HUDEP-2 (cell line): Measurements from ENCODE around the gene VAMP1.
"Not testable (repeated sequence)": the region's sequence is repeated elsewhere in the genome, so short reads cannot be mapped to it uniquely, and the experiment has no call there.

Source experiments
- DNase-seq, 76 experiments: peaks; one replicate each; lab custom pipeline; 2025; ENCODE audit not compliant: unreplicated experiment in 76 of 76; lab: John Stamatoyannopoulos, UW

The VAMP1 gene

GRCh38 chr12:6470375-6471163 lies at the start of gene VAMP1:
VAMP1 (minus strand) TSS chr12:6470677; CDS start chr12:6470531, 146 bp downstream.
- peak; percentile 63 to 99 (median 96) for DNase-seq

- DNase-seq: no peak
Measured at GRCh38 chr12:6520186-6520585, 49.7 kb upstream of the VAMP1 start.

DNA sequence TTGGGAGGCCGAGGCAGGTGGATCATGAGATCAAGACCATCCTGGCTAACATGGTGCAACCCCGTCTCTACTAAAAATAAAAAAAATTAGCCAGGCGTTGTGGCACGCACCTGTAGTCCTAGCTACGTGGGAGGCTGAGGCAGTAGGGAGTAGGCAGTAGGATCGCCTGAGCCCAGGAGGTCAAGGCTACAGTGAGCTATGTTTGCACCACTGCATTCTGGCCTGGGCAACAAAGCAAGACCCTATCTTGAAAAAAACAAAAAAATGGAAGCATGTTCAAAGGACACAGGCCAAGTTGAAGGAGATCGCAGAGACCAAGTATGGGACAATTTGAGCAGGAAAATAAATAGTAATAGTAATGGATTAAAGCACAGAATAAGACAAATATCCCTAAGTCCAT lies 37.6 kb upstream of the VAMP1 start:
- DNase-seq: no peak

- DNase-seq: no peak
Measured at GRCh38 chr12:6507102-6507998, 36.9 kb upstream of the VAMP1 start.

DNA sequence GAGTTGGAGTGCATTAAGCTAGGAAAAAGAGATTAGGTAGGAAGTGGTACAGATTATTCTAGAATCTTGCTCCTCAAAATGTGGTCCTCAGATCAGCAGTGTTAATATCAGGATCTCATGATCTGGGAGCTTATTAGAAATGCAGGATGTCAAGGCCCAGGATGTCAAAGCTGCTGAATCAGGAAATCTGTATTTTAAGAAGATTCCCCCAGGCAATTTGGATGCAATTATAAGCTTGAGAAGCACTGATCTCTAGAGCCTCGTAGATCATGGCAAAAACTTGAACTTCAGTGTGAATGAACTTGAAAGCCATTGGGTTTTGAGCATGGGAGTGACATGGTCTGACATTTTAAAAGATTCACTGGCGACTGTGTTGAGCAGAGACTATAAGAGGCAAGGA lies 30.0 kb upstream of the VAMP1 start:
- no peak for DNase-seq

DNA sequence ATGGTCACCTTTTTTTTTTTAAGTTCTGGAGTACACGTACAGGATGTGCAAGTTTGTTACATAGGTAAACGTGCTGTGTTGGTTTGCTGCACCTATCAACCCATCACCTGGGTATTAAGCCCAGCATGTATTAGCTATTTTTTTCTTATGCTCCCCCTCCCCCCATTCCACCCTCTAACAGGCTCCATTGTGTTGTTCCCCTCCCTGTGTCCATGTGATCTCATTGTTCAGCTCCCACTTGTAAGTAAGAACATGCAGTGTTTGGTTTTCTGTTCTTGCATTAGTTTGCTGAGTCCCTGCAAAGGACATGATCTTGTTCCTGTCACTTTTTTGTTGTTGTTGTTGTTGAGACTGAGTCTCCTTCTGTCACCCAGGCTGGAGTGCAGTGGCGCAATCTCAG lies 26.8 kb upstream of the VAMP1 start:
- DNase-seq: not testable (repeated sequence)

DNA sequence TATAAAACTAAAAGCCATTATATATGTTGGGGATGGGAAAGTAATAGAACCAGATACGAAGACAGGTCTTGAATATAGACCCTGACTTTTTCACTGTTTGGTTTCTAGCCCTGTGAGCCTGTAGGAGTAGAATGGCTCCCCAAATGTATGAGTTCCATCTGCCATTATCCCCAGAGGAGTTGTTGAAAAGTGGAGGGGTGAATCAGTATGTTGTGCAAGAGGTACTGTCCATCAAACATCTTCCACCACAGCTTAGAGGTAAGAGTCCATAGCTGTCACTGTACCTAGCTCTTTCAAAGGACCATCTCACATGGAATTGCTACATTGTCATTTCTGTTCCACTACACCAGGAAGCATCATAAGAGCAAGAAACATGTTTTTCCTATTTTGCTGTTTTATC lies 24.5 kb upstream of the VAMP1 start:
- no peak for DNase-seq

DNA sequence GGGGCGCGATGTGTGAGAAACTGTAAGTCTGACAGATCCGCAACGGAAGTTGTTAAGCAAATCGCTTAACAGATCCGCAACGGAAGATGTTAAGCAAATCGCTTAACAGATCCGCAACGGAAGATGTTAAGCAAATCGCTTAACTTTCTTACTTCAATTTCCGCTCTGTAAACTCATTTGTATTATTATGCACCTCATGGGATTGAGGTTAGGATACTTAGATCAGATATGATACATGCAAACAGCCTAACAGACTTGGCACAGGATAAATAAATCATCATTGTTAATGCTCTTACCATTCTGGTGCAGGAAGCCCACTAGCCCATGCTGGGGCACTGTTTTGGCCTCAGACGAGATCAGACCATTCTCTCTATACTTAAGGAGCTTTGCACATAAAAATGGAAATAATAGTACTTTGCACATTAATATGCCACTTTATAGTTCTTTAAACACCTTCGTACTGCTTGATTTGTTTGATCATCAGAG lies 23.8 kb upstream of the VAMP1 start:
- peak in 6 of 76 experiments; percentile 3 to 63 (median 42) for DNase-seq

- peak; percentile 21 to 98 (median 94) for DNase-seq
Measured at GRCh38 chr12:6493497-6494257, 23.2 kb upstream of the VAMP1 start, which contains the start of gene NCAPD2. NCAPD2 (plus strand) TSS chr12:6494102; CDS start chr12:6495099, 997 bp downstream.

DNA sequence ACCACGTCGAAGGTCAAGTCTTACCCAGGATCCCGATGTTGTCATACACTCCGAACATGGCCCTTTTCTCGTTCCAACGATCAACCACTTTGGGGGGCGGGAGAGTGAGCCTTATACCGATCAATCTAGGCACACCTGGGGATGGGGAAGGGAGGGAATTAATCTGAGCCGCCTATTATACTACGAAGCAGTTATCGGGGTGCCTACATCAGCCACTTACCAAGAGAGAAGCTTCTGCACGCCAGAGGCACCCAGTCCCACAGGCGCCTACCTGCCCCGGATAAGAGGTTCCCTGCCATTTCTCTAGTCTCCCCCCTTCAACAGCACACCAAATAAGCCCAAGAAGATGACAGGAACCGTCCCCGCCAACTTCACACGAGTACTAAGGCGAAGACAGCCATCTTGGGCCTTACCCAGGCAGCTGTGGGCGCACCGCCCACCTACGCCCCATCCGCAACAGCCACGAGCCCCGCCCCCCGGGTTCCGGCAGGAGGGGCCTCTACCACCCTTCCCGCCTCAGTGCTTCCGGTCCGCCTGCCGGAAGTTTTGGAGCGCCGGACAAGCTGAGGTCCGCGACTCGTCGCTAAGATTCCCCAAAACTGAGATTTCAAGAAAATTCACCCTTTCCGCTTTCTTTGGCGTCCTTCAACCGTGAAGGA lies 22.5 kb upstream of the VAMP1 start, which contains the start of gene MRPL51:
Gene MRPL51, minus strand, starts transcription at position 425 of the 659 bp plus-strand sequence. Its CDS starts 126 bp downstream, at position 299.
- peak; percentile 13 to 98 (median 94) for DNase-seq

- not testable (repeated sequence) for DNase-seq
Measured at GRCh38 chr12:6490673-6491072, 20.2 kb upstream of the VAMP1 start.

DNA sequence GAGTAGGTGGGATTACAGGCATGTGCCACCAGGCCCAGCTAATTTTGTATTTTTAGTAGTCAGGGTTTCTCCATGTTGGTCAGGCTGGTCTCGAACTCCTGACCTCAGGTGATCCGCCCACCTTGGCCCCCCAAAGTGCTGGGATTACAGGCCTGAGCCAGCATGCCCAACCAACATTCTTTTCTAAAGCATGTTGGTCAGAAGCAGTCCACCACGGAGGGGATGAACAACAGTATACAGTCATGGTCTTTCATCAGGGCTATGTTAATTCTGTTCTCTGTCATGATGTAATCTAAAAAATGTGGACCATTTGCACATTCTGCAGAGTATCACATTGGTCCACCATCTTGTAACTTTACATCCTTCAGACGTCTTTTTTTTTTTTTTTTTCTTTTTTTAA lies 19.0 kb upstream of the VAMP1 start:
- no peak for DNase-seq

DNA sequence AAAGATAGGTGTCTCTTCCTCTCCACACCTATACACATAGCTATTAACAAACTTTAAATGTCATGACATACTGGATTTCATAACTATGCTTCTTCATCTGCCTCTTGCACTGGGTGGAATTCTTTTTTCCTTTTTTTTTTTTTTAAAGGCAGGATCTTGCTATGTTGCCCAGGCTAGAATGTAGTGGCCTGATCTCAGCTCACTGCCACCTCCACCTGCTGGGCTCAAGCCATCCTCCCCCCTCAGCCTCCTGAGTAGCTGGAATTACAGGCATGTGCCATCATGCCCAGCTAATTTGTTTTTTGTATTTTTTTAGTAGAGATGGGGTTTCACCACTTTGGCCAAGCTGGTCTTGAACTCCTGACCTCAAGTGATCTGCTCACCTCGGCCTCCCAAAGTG lies 17.8 kb upstream of the VAMP1 start:
- no peak for DNase-seq

GRCh38 chr12:6478416-6478815 lies 7.9 kb upstream of the VAMP1 start:
- no peak for DNase-seq

- not testable (repeated sequence) for DNase-seq
Measured at GRCh38 chr12:6477601-6478377, 7.3 kb upstream of the VAMP1 start.

GRCh38 chr12:6476489-6476888 lies 6.0 kb upstream of the VAMP1 start:
- no peak for DNase-seq

- not testable (repeated sequence) for DNase-seq
Measured at GRCh38 chr12:6475233-6475975, 4.9 kb upstream of the VAMP1 start.

- DNase-seq: no peak
Measured at GRCh38 chr12:6472491-6472890, 2.0 kb upstream of the VAMP1 start.

DNA sequence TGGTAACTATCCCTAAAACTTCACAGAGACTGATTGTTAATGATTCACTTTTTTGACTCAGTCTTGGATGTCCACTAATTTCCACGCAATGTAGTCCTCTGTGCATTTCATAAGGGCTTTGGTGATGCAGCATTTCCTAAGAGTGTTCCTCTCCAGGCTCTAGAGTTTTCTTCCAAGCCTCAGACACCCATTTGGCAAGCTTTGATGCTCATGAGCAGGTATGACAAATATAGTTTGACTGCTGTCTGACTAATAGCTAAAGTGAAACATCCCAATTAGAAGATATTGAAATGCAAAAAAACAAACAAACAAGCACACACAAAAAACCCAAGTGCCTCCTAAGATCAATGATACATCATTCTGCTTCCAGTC lies 1.5 kb upstream of the VAMP1 start:
- DNase-seq: no peak
